ENCODE results near the gene GAD1. TPM values are rescaled to one million over a fixed set of nuclear protein-coding genes. Genes with fewer than 3 reads are reported as not detected.

The GAD1 gene
- total and polyA plus RNA-seq, 2 donors from 2014 or later: 1.1 to 4.1 TPM

DNA sequence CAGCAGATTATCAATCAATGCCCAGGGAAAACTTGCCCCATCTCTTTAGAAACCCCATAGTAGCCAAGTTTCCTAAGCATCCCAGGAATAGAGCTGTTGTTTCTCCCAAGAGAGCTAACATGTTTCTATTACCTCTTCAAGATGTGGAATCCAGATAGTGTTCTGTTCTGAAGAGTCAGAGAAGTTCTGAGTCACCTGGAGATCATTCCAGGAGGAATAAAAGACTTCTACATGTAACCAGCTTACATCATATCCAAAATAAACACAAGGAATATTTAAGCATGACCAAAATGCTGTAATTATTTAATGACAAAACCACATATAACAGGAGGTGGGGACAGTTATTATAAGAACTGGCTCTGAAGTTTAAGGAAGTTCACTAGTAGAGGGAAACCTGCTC lies 61.4 kb downstream of the GAD1 start:
- H3K36me3 ChIP-seq (ENCODE audit: control insufficient read depth in 2 of 3, insufficient read depth in 3 of 3, low read length in 3 of 3): no peaks in the 10 kb centered on the region
- no peak for DNase-seq
- intact Hi-C loops (cut with DNase I): no loop called here
- no peak overlapping the region for H3K4me3 ChIP-seq (ENCODE audit: low read length in 3 of 3)
- no peak for TF ChIP-seq CTCF (IDR thresholded peaks at IDR 0.05; ENCODE audit: borderline replicate concordance, extremely low read depth, insufficient read depth)
- no peaks in the 10 kb centered on the region for H3K9me3 ChIP-seq (ENCODE audit: control insufficient read depth in 2 of 3, insufficient read depth in 1 of 3, low read length in 3 of 3)
- no peak overlapping the region for H3K27ac ChIP-seq (ENCODE audit: low read depth in 2 of 2, low read length in 2 of 2)
- FAIRE-seq: no peak
- no peaks in the 10 kb centered on the region for H3K27me3 ChIP-seq (ENCODE audit: control insufficient read depth, insufficient read depth, low read length)
- no peak overlapping the region for H3K9ac ChIP-seq (ENCODE audit: low read length in 3 of 3)
- peaks cover 0 to 6% (median 3%) of the 10 kb centered on the region in 3 donors for H3K4me1 ChIP-seq (ENCODE audit: control insufficient read depth in 2 of 3, insufficient read depth in 2 of 3, low read depth in 1 of 3, low read length in 3 of 3)

DNA sequence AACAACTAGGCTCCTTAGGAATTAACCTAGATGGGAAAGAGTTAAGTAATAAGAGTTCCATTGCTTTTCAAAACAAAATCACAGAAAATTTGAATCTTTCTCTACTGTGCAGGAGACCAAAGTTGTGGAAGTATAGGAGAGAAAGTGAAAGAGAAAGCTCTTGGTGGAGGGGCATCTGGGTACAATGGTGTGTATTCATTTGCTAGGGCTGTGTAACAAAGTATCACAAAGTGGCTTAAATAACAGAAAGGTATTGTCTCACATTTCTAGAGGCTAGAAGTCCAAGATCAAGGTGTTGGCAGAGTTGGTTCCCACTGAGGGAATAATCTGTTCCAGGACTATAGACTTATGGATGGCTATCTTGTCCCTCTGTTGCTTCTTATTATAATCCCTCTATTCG lies 61.8 kb downstream of the GAD1 start:
- H3K9ac ChIP-seq (ENCODE audit: low read length in 3 of 3): no peak overlapping the region
- no peaks in the 10 kb centered on the region for H3K9me3 ChIP-seq (ENCODE audit: control insufficient read depth in 2 of 3, insufficient read depth in 1 of 3, low read length in 3 of 3)
- no peak overlapping the region for H3K4me3 ChIP-seq (ENCODE audit: low read length in 3 of 3)
- H3K36me3 ChIP-seq (ENCODE audit: control insufficient read depth in 2 of 3, insufficient read depth in 3 of 3, low read length in 3 of 3): no peaks in the 10 kb centered on the region
- H3K27me3 ChIP-seq (ENCODE audit: control insufficient read depth, insufficient read depth, low read length): no peaks in the 10 kb centered on the region
- DNase-seq: no peak
- H3K27ac ChIP-seq (ENCODE audit: low read depth in 2 of 2, low read length in 2 of 2): no peak overlapping the region
- no peak for FAIRE-seq
- no peak for TF ChIP-seq CTCF (IDR thresholded peaks at IDR 0.05; ENCODE audit: borderline replicate concordance, extremely low read depth, insufficient read depth)
- intact Hi-C loops (cut with DNase I): no loop called here
- H3K4me1 ChIP-seq (ENCODE audit: control insufficient read depth in 2 of 3, insufficient read depth in 2 of 3, low read depth in 1 of 3, low read length in 3 of 3): peaks cover 0 to 4% (median under 1%) of the 10 kb centered on the region in 3 donors

GRCh38 chr2:170881840-170882239 lies 65.2 kb downstream of the GAD1 start:
- Histone ChIP-seq H3K9ac (ENCODE audit: low read length in 3 of 3) (no peak overlapping the region), H3K27me3 (ENCODE audit: control insufficient read depth, insufficient read depth, low read length) (no peaks in the 10 kb centered on the region), H3K27ac (ENCODE audit: low read depth in 2 of 2, low read length in 2 of 2) (no peak overlapping the region), H3K36me3 (ENCODE audit: control insufficient read depth in 2 of 3, insufficient read depth in 3 of 3, low read length in 3 of 3) (no peaks in the 10 kb centered on the region), H3K4me3 (ENCODE audit: low read length in 3 of 3) (no peak overlapping the region), H3K4me1 (ENCODE audit: control insufficient read depth in 2 of 3, insufficient read depth in 2 of 3, low read depth in 1 of 3, low read length in 3 of 3) (no peaks in the 10 kb centered on the region), H3K9me3 (ENCODE audit: control insufficient read depth in 2 of 3, insufficient read depth in 1 of 3, low read length in 3 of 3) (no peaks in the 10 kb centered on the region)
- intact Hi-C loops (cut with DNase I): no loop called here
- FAIRE-seq (no peak), DNase-seq (no peak)
- no peak for TF ChIP-seq CTCF (IDR thresholded peaks at IDR 0.05; ENCODE audit: borderline replicate concordance, extremely low read depth, insufficient read depth)

- Histone ChIP-seq H3K4me3 (ENCODE audit: low read length in 3 of 3) (no peak overlapping the region), H3K27me3 (ENCODE audit: control insufficient read depth, insufficient read depth, low read length) (no peaks in the 10 kb centered on the region), H3K36me3 (ENCODE audit: control insufficient read depth in 2 of 3, insufficient read depth in 3 of 3, low read length in 3 of 3) (no peaks in the 10 kb centered on the region), H3K4me1 (ENCODE audit: control insufficient read depth in 2 of 3, insufficient read depth in 2 of 3, low read depth in 1 of 3, low read length in 3 of 3) (no peaks in the 10 kb centered on the region), H3K27ac (ENCODE audit: low read depth in 2 of 2, low read length in 2 of 2) (no peak overlapping the region), H3K9me3 (ENCODE audit: control insufficient read depth in 2 of 3, insufficient read depth in 1 of 3, low read length in 3 of 3) (no peaks in the 10 kb centered on the region), H3K9ac (ENCODE audit: low read length in 3 of 3) (no peak overlapping the region)
- intact Hi-C loops (cut with DNase I): no loop called here
- no peak for DNase-seq
- no peak for FAIRE-seq
- no peak for TF ChIP-seq CTCF (IDR thresholded peaks at IDR 0.05; ENCODE audit: borderline replicate concordance, extremely low read depth, insufficient read depth)
Measured at GRCh38 chr2:170882758-170883157, 66.1 kb downstream of the GAD1 start.
